ENCODE data around the gene SPRYD3. TPM values are rescaled to one million over a fixed set of nuclear protein-coding genes. Genes with fewer than 3 reads are reported as not detected.

SPRYD3 gene
- total RNA-seq, 1 experiment from 2014 or later: 18.5 TPM

- Histone ChIP-seq H3K4me2 (ENCODE audit: low read length) (peak overlapping the region; percentile 89), H3K4me1 (ENCODE audit: insufficient read depth, low read length) (peaks cover 62% of the 10 kb centered on the region), H3K9me3 (ENCODE audit: low read length) (no peaks in the 10 kb centered on the region), H3K9me2 (replicated peaks; ENCODE audit: low read length) (no peaks in the 10 kb centered on the region), H3K27me3 (ENCODE audit: low read length) (no peaks in the 10 kb centered on the region), H2AFZ (ENCODE audit: low read length) (no peak overlapping the region), H3K9ac (ENCODE audit: low read length) (no peak overlapping the region), H3K27ac (ENCODE audit: low read length) (no peak overlapping the region), H4K20me1 (ENCODE audit: low read length) (no peaks in the 10 kb centered on the region), H3K79me2 (ENCODE audit: low read length) (peaks cover 34% of the 10 kb centered on the region), H3K36me3 (ENCODE audit: low read depth, low read length) (no peaks in the 10 kb centered on the region), H3K4me3 (ENCODE audit: low read length) (peak overlapping the region; percentile 81; the same call in 1 of the 2 replicates), H3F3A (ENCODE audit: low read length, unreplicated experiment) (peaks cover 5% of the 10 kb centered on the region)
- no TSS peak for BruUV-seq (replicated peaks)
- DNase-seq (peak; percentile 72), ATAC-seq (peak; percentile 27)
- POLR2A ChIA-PET (ENCODE audit: unreplicated experiment): no interaction called here
- CTCF ChIA-PET: interaction anchor here (0.8 kb wide), 1 partner anchor 13 kb away, joined by 3 read pairs; no protein-coding TSS in a partner anchor
- intact Hi-C loops (cut with micrococcal nuclease): no loop called here
- TF ChIP-seq EZH2phosphoT487 (IDR thresholded peaks at IDR 0.05; ENCODE audit: borderline replicate concordance, low read length) (no peak), EZH2 (IDR thresholded peaks at IDR 0.05; ENCODE audit: low read length, unreplicated experiment) (no peak), CTCF (conservative IDR thresholded peaks at IDR 0.05; ENCODE audit: low read depth, low read length) (no peak)
These were observed 26.6 kb downstream of the SPRYD3 start for GRCh38 chr12:53052419-53053217.

- BruUV-seq (replicated peaks): no TSS peak
- Histone ChIP-seq H3F3A (ENCODE audit: low read length, unreplicated experiment) (peaks cover 5% of the 10 kb centered on the region), H3K9me3 (ENCODE audit: low read length) (no peaks in the 10 kb centered on the region), H3K4me3 (ENCODE audit: low read length) (peak overlapping the region; percentile 67; the same call in 1 of the 2 replicates), H3K79me2 (ENCODE audit: low read length) (peaks cover 34% of the 10 kb centered on the region), H3K27ac (ENCODE audit: low read length) (no peak overlapping the region), H3K9me2 (replicated peaks; ENCODE audit: low read length) (no peaks in the 10 kb centered on the region), H3K4me2 (ENCODE audit: low read length) (peak overlapping the region; percentile 89), H4K20me1 (ENCODE audit: low read length) (no peaks in the 10 kb centered on the region), H3K9ac (ENCODE audit: low read length) (no peak overlapping the region), H3K27me3 (ENCODE audit: low read length) (no peaks in the 10 kb centered on the region), H3K4me1 (ENCODE audit: insufficient read depth, low read length) (peaks cover 63% of the 10 kb centered on the region), H2AFZ (ENCODE audit: low read length) (no peak overlapping the region), H3K36me3 (ENCODE audit: low read depth, low read length) (no peaks in the 10 kb centered on the region)
- ChIA-PET POLR2A (ENCODE audit: unreplicated experiment) (no interaction called here), CTCF (no interaction called here)
- no peak for TF ChIP-seq EZH2phosphoT487 (IDR thresholded peaks at IDR 0.05; ENCODE audit: borderline replicate concordance, low read length)
- no peak for TF ChIP-seq CTCF (conservative IDR thresholded peaks at IDR 0.05; ENCODE audit: low read depth, low read length)
- TF ChIP-seq EZH2 (IDR thresholded peaks at IDR 0.05; ENCODE audit: low read length, unreplicated experiment): no peak
- intact Hi-C loops (cut with micrococcal nuclease): no loop called here
- no peak for ATAC-seq
- no peak for DNase-seq
These were observed 27.2 kb downstream of the SPRYD3 start for GRCh38 chr12:53051881-53052412.

All from PC-3 (cell line).